Measurements from ENCODE around the gene CELF1. TPM values are rescaled to one million over a fixed set of nuclear protein-coding genes. Genes with fewer than 3 reads are reported as not detected.

Gene CELF1
- polyA plus RNA-seq, 1 donor from 2014 or later = 209 TPM

DNA sequence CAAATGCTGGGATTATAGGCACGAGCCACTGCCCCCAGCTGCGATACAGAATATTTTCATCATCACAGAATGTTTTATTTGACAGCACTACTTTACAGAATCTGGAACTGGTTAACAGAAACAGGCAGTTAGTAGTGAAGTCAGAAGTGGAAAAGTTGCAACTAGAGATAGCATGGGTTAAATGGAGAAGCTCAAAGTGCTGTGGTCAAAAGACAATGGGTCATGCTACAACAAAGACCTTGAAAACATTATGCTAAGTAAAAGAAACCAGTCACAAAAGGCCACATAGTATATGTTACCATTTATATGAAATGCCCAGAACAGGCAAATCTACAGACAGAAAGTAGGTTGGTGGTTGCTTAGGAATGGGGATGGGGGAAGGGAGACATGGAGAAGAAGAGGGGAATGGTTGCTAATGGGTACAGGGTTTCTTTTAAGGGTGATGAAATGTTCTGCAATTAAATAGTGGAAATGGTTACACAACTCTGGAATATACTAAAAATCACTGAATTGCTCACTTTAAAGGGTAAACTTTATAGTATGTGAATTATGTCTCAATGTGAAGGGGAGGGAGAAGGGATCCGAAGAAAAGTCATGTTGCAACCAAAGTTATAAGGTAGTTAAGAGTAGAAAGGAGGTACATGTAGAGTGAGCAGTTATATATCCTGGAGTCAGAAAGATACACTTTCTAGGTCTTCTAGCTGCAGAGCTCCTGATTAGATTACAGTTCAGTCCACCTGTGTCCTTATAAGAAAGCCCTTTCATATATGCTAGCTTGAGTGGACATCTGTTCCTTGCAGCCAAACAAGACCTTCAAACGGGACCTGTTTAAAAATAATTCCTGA, 57.7 kb downstream of the CELF1 start:
- H3K79me2 ChIP-seq (replicated peaks; ENCODE audit: insufficient read depth, low read length) = peaks cover 48% of the 10 kb centered on the region
- no peak for TF ChIP-seq TAF1 (IDR thresholded peaks at IDR 0.05; ENCODE audit: low read depth)
- no peak for TF ChIP-seq RAD21 (conservative IDR thresholded peaks at IDR 0.05)
- no peak for TF ChIP-seq POLR2AphosphoS5 (IDR thresholded peaks at IDR 0.05)
- no peak for TF ChIP-seq MXI1 (conservative IDR thresholded peaks at IDR 0.05; ENCODE audit: poor library complexity, severe bottlenecking)
- TF ChIP-seq EP300 (conservative IDR thresholded peaks at IDR 0.05; ENCODE audit: poor library complexity, severe bottlenecking) = no peak
- no peak for TF ChIP-seq EZH2 (IDR thresholded peaks at IDR 0.05; ENCODE audit: borderline replicate concordance, insufficient read depth, low read length, poor library complexity, severe bottlenecking)
- TF ChIP-seq CTCF (IDR thresholded peaks at IDR 0.05; ENCODE audit: poor library complexity, severe bottlenecking) = no peak
- no peak for TF ChIP-seq SMC3 (conservative IDR thresholded peaks at IDR 0.05; ENCODE audit: poor library complexity)
- TF ChIP-seq, protein P1, sequence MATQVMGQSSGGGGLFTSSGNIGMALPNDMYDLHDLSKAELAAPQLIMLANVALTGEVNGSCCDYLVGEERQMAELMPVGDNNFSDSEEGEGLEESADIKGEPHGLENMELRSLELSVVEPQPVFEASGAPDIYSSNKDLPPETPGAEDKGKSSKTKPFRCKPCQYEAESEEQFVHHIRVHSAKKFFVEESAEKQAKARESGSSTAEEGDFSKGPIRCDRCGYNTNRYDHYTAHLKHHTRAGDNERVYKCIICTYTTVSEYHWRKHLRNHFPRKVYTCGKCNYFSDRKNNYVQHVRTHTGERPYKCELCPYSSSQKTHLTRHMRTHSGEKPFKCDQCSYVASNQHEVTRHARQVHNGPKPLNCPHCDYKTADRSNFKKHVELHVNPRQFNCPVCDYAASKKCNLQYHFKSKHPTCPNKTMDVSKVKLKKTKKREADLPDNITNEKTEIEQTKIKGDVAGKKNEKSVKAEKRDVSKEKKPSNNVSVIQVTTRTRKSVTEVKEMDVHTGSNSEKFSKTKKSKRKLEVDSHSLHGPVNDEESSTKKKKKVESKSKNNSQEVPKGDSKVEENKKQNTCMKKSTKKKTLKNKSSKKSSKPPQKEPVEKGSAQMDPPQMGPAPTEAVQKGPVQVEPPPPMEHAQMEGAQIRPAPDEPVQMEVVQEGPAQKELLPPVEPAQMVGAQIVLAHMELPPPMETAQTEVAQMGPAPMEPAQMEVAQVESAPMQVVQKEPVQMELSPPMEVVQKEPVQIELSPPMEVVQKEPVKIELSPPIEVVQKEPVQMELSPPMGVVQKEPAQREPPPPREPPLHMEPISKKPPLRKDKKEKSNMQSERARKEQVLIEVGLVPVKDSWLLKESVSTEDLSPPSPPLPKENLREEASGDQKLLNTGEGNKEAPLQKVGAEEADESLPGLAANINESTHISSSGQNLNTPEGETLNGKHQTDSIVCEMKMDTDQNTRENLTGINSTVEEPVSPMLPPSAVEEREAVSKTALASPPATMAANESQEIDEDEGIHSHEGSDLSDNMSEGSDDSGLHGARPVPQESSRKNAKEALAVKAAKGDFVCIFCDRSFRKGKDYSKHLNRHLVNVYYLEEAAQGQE (IDR thresholded peaks at IDR 0.05; ENCODE audit: borderline replicate concordance) = no peak

DNA sequence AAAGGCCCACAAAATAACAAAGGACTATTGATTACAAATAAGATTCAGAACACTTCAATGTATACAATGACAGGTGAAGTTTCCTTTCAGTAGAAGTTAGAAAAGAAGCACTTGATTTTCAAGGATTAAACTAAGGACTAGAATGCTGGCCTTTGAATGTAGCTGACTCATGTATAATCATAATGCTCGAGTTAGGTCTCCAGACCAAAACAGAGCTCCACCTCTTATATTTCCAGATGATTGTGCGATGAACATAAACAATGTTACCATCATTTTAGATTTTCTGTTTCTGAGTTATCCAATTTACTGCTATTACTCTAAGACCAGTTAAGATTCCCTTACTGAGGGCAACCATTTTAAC, 63.6 kb downstream of the CELF1 start:
- Histone ChIP-seq H3K27ac (ENCODE audit: low read length) (no peak overlapping the region), H3K79me2 (replicated peaks; ENCODE audit: insufficient read depth, low read length) (peaks cover 14% of the 10 kb centered on the region), H3K4me2 (ENCODE audit: low read length) (no peak overlapping the region), H2AFZ (ENCODE audit: low read depth, low read length) (no peak overlapping the region), H3K9ac (ENCODE audit: low read length) (no peak overlapping the region), H3K9me3 (ENCODE audit: low read length) (no peaks in the 10 kb centered on the region), H3K27me3 (ENCODE audit: insufficient read depth, low read depth, low read length) (no peaks in the 10 kb centered on the region), H3K4me3 (ENCODE audit: low read length) (no peak overlapping the region), H4K20me1 (ENCODE audit: insufficient read depth) (no peaks in the 10 kb centered on the region), H3K36me3 (ENCODE audit: insufficient read depth, low read length) (no peaks in the 10 kb centered on the region), H3K9me2 (ENCODE audit: insufficient read depth, low read length) (no peaks in the 10 kb centered on the region), H3F3A (ENCODE audit: insufficient read depth, low read length, poor library complexity, severe bottlenecking) (no peaks in the 10 kb centered on the region)
- TF ChIP-seq RAD21 (conservative IDR thresholded peaks at IDR 0.05) (no peak), MXI1 (conservative IDR thresholded peaks at IDR 0.05; ENCODE audit: poor library complexity, severe bottlenecking) (no peak), TAF1 (IDR thresholded peaks at IDR 0.05; ENCODE audit: low read depth) (no peak), EP300 (conservative IDR thresholded peaks at IDR 0.05; ENCODE audit: poor library complexity, severe bottlenecking) (no peak), CTCF (IDR thresholded peaks at IDR 0.05; ENCODE audit: poor library complexity, severe bottlenecking) (no peak), POLR2AphosphoS5 (IDR thresholded peaks at IDR 0.05) (no peak), SMC3 (conservative IDR thresholded peaks at IDR 0.05; ENCODE audit: poor library complexity) (no peak), EZH2 (IDR thresholded peaks at IDR 0.05; ENCODE audit: borderline replicate concordance, insufficient read depth, low read length, poor library complexity, severe bottlenecking) (no peak)
- TF ChIP-seq, protein P1 (IDR thresholded peaks at IDR 0.05; ENCODE audit: borderline replicate concordance) = no peak

More for the DNA sequence above, 57.7 kb downstream of the CELF1 start:
- no peaks in the 10 kb centered on the region for H3F3A ChIP-seq (ENCODE audit: insufficient read depth, low read length, poor library complexity, severe bottlenecking)
- H3K27me3 ChIP-seq (ENCODE audit: insufficient read depth, low read depth, low read length) = no peaks in the 10 kb centered on the region
- H3K9me2 ChIP-seq (ENCODE audit: insufficient read depth, low read length) = no peaks in the 10 kb centered on the region
- no peak overlapping the region for H3K27ac ChIP-seq (ENCODE audit: low read length)
- no peak overlapping the region for H3K4me2 ChIP-seq (ENCODE audit: low read length)
- no peak overlapping the region for H3K9ac ChIP-seq (ENCODE audit: low read length)
- no peak overlapping the region for H2AFZ ChIP-seq (ENCODE audit: low read depth, low read length)
- no peaks in the 10 kb centered on the region for H3K9me3 ChIP-seq (ENCODE audit: low read length)
- H3K4me3 ChIP-seq (ENCODE audit: low read length) = no peak overlapping the region
- H4K20me1 ChIP-seq (ENCODE audit: insufficient read depth) = no peaks in the 10 kb centered on the region
- H3K36me3 ChIP-seq (ENCODE audit: insufficient read depth, low read length) = peaks cover 3% of the 10 kb centered on the region

Measured in neural cell (in vitro differentiated cells).